GM23338 (cell line): ENCODE measurements around the gene CTSW. TPM values are rescaled to one million over a fixed set of nuclear protein-coding genes. Genes with fewer than 3 reads are reported as not detected.

Experiments
- ATAC-seq: fragments of 200-7000 bp; cut with Tn5 transposase; 3 replicates; pipeline ENCODE4 v1.9.1; 2020
- DNase-seq: peaks from one replicate; pipeline ENCODE4 v3.0.0-alpha.2; 2015; ENCODE audit warnings: low spot score
- H2AFZ ChIP-seq: fragments of 200-600 bp; sonication (generic); 2 replicates; pipeline ENCODE4 v1.8.0; 2016; ENCODE audit warnings: antibody characterized with exemption, mild to moderate bottlenecking, moderate library complexity
- H3F3A ChIP-seq: fragments of 200-600 bp; sonication (generic); replicated peaks from 2 replicates; pipeline ENCODE4 v1.8.0; 2017; ENCODE audit warnings: antibody characterized with exemption, mixed run types, low read depth
- H3K27ac ChIP-seq: fragments of 200-600 bp; sonication (generic); 2 replicates; pipeline ENCODE4 v1.6.1; 2016; ENCODE audit warnings: low read depth
- H3K27me3 ChIP-seq: fragments of 200-600 bp; sonication (generic); 2 replicates; pipeline ENCODE4 v1.8.0; 2016; ENCODE audit warnings: mild to moderate bottlenecking, mixed run types, moderate library complexity; ENCODE audit not compliant: insufficient read depth
- H3K36me3 ChIP-seq: fragments of 200-600 bp; sonication (generic); 2 replicates; pipeline ENCODE4 v1.8.0; 2016; ENCODE audit warnings: mild to moderate bottlenecking; ENCODE audit not compliant: insufficient read depth
- H3K4me1 ChIP-seq: fragments of 200-600 bp; sonication (generic); 2 replicates; pipeline ENCODE4 v1.8.0; 2016; ENCODE audit warnings: mild to moderate bottlenecking, moderate library complexity; ENCODE audit not compliant: insufficient read depth
- H3K4me2 ChIP-seq: fragments of 200-600 bp; sonication (generic); 2 replicates; pipeline ENCODE4 v1.7.1; 2017; ENCODE audit warnings: mixed run types
- H3K4me3 ChIP-seq: fragments of 200-600 bp; sonication (generic); 2 replicates; pipeline ENCODE4 v1.6.1; 2016; ENCODE audit warnings: mixed run types
- H3K79me2 ChIP-seq: fragments of 200-600 bp; sonication (generic); replicated peaks from 2 replicates; pipeline ENCODE4 v1.8.0; 2017; ENCODE audit warnings: mild to moderate bottlenecking; ENCODE audit not compliant: insufficient read depth
- H3K9me2 ChIP-seq: fragments of 200-600 bp; sonication (generic); 2 replicates; pipeline ENCODE4 v1.8.0; 2017; ENCODE audit not compliant: insufficient read depth
- H4K20me1 ChIP-seq: fragments of 200-600 bp; sonication (generic); replicated peaks from 2 replicates; pipeline ENCODE4 v1.8.0; 2017; ENCODE audit warnings: mild to moderate bottlenecking; ENCODE audit not compliant: insufficient read depth
- H3K27ac Mint-ChIP-seq: 2 replicates; pipeline ENCODE4 v1.8.0; 2020; ENCODE audit warnings: inconsistent platforms, mild to moderate bottlenecking, moderate library complexity, mixed read lengths
- H3K27me3 Mint-ChIP-seq: 3 replicates; pipeline ENCODE4 v1.8.0; 2022; ENCODE audit warnings: low read depth, mild to moderate bottlenecking, moderate library complexity, mixed read lengths, inconsistent platforms; ENCODE audit not compliant: insufficient read depth, poor library complexity
- H3K36me3 Mint-ChIP-seq: 3 replicates; pipeline ENCODE4 v1.8.0; 2021; ENCODE audit warnings: low read depth, mild to moderate bottlenecking, inconsistent platforms, moderate library complexity, mixed read lengths
- H3K4me1 Mint-ChIP-seq: 3 replicates; pipeline ENCODE4 v1.8.0; 2020; ENCODE audit warnings: mild to moderate bottlenecking, inconsistent platforms, mixed read lengths
- H3K4me3 Mint-ChIP-seq: 3 replicates; pipeline ENCODE4 v1.8.0; 2021; ENCODE audit warnings: moderate library complexity, mild to moderate bottlenecking, inconsistent platforms, mixed read lengths
- H3K9me3 Mint-ChIP-seq: 3 replicates; pipeline ENCODE4 v1.8.0; 2020; ENCODE audit warnings: moderate library complexity, mild to moderate bottlenecking, inconsistent platforms, mixed read lengths
- CREB1 ChIP-seq: fragments of 250-450 bp; sonication (Bioruptor Pico); IDR thresholded peaks from 2 replicates; pipeline ENCODE4 v1.5.0; 2020; ENCODE audit warnings: low read depth, mild to moderate bottlenecking, moderate library complexity
- CTCF ChIP-seq, 2 experiments: fragments of 200-600 bp in 1 of 2; sonication (generic) in 1 of 2; conservative IDR thresholded peaks; 2 replicates each; pipeline versions ENCODE4 v1.5.1 to v1.6.1; 2016 to 2017; ENCODE audit warnings: antibody characterized with exemption in 2 of 2, low read depth in 2 of 2, mild to moderate bottlenecking in 2 of 2, moderate library complexity in 1 of 2
- ETS1 ChIP-seq: IDR thresholded peaks from 2 replicates; pipeline ENCODE4 v1.6.1; 2016; ENCODE audit warnings: antibody characterized with exemption
- EZH2 ChIP-seq: fragments of 200-600 bp; sonication (generic); IDR thresholded peaks from one replicate; pipeline ENCODE4 v1.8.0; 2017; ENCODE audit warnings: antibody characterized with exemption, mild to moderate bottlenecking, low read depth; ENCODE audit not compliant: unreplicated experiment
- EZH2phosphoT487 ChIP-seq: fragments of 200-600 bp; sonication (generic); IDR thresholded peaks from one replicate; pipeline ENCODE4 v1.8.1; 2018; ENCODE audit warnings: antibody characterized with exemption; ENCODE audit not compliant: unreplicated experiment
- JUNB ChIP-seq: IDR thresholded peaks from one replicate; pipeline ENCODE4 v1.6.1; 2016; ENCODE audit warnings: antibody characterized with exemption; ENCODE audit not compliant: unreplicated experiment
- NANOG ChIP-seq: IDR thresholded peaks from 2 replicates; pipeline ENCODE4 v1.6.1; 2016; ENCODE audit warnings: antibody characterized with exemption, borderline replicate concordance
- POLR2AphosphoS5 ChIP-seq: IDR thresholded peaks from 2 replicates; pipeline ENCODE4 v1.6.1; 2016; ENCODE audit warnings: antibody characterized with exemption, low read depth
- STAT1 ChIP-seq: IDR thresholded peaks from one replicate; pipeline ENCODE4 v1.6.1; 2016; ENCODE audit warnings: antibody characterized with exemption; ENCODE audit not compliant: unreplicated experiment
- ZNF114 ChIP-seq: fragments of 250-450 bp; sonication (Bioruptor Pico); IDR thresholded peaks from 2 replicates; pipeline ENCODE4 v1.5.0; 2020; ENCODE audit warnings: mild to moderate bottlenecking, moderate library complexity
- ZNF331 ChIP-seq: fragments of 250-450 bp; sonication (Bioruptor Pico); IDR thresholded peaks from 2 replicates; pipeline ENCODE4 v1.5.0; 2020; ENCODE audit warnings: low read depth, mild to moderate bottlenecking, moderate library complexity
- ZNF462 ChIP-seq: fragments of 250-450 bp; sonication (Bioruptor Pico); IDR thresholded peaks from 2 replicates; pipeline ENCODE4 v1.5.0; 2020; ENCODE audit warnings: mild to moderate bottlenecking, moderate library complexity
- polyA plus RNA-seq: library from polyadenylated mRNA; unstranded; fragments of >200 nt; fragmentation: Nextera tagmentation; extraction: Ambion mirVana; gene quantifications from 2 replicates; pipeline ENCODE4 v1.2.1, GENCODE V29; 2016
- total RNA-seq: library from RNA; depleted of rRNA; stranded (reverse); fragments of >200 nt; shearing (Covaris generic); gene quantifications from 2 replicates; pipeline ENCODE4 v1.2.3, GENCODE V29; 2014
- TF ChIP-seq, protein P1 (sequence below): IDR thresholded peaks from one replicate; pipeline ENCODE4 v1.6.1; 2018; ENCODE audit warnings: antibody characterized with exemption; ENCODE audit not compliant: unreplicated experiment

The CTSW gene
- total and polyA plus RNA-seq, 2 experiments from 2014 or later = not detected

DNA sequence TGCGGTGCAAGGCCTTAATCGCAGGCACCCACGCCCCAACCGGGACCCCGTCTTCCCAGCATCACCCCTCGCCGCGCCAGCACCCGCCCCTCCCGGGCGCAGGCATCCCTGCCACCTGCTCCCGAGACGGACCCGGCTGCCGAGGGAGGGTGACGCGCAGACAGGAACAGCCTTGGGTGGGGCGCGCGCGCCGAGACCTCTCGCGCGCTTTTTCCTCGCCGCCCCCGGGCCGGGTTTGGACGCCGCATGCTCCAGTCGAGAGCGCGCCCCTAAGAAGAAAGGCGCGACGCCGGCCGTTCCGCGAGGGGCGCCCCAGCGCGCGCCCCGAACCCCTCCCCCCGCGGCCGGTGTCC is 22.2 kb upstream of the CTSW start:
- peaks cover 50% of the 10 kb centered on the region for H3K79me2 ChIP-seq

More for the DNA sequence above, 22.2 kb upstream of the CTSW start:
- peaks cover 29% of the 10 kb centered on the region for H3K4me1 Mint-ChIP-seq
- Histone ChIP-seq H3K4me2 (peak overlapping the region; percentile 95), H3K27ac (peak overlapping the region; percentile 74; the same call in 1 of the 2 replicates), H3F3A (peaks cover 64% of the 10 kb centered on the region), H3K4me3 (peak overlapping the region; percentile 93), H3K27me3 (no peaks in the 10 kb centered on the region), H2AFZ (no peak overlapping the region), H3K4me1 (peaks cover 11% of the 10 kb centered on the region), H3K9me2 (no peaks in the 10 kb centered on the region), H3K36me3 (peaks cover 31% of the 10 kb centered on the region), H4K20me1 (peaks cover 37% of the 10 kb centered on the region)
- TF ChIP-seq CTCF (conservative IDR thresholded peaks at IDR 0.05; ENCODE audit: low read depth in 2 of 2) (no peak), EZH2phosphoT487 (no peak), JUNB (no peak), POLR2AphosphoS5 (no peak), ETS1 (no peak), ZNF331 (CRISPR knock-in tag) (no peak), ZNF114 (CRISPR knock-in tag) (no peak), CREB1 (CRISPR knock-in tag) (no peak), NANOG (no peak), STAT1 (no peak), ZNF462 (no peak), EZH2 (no peak)
- TF ChIP-seq, protein P1, sequence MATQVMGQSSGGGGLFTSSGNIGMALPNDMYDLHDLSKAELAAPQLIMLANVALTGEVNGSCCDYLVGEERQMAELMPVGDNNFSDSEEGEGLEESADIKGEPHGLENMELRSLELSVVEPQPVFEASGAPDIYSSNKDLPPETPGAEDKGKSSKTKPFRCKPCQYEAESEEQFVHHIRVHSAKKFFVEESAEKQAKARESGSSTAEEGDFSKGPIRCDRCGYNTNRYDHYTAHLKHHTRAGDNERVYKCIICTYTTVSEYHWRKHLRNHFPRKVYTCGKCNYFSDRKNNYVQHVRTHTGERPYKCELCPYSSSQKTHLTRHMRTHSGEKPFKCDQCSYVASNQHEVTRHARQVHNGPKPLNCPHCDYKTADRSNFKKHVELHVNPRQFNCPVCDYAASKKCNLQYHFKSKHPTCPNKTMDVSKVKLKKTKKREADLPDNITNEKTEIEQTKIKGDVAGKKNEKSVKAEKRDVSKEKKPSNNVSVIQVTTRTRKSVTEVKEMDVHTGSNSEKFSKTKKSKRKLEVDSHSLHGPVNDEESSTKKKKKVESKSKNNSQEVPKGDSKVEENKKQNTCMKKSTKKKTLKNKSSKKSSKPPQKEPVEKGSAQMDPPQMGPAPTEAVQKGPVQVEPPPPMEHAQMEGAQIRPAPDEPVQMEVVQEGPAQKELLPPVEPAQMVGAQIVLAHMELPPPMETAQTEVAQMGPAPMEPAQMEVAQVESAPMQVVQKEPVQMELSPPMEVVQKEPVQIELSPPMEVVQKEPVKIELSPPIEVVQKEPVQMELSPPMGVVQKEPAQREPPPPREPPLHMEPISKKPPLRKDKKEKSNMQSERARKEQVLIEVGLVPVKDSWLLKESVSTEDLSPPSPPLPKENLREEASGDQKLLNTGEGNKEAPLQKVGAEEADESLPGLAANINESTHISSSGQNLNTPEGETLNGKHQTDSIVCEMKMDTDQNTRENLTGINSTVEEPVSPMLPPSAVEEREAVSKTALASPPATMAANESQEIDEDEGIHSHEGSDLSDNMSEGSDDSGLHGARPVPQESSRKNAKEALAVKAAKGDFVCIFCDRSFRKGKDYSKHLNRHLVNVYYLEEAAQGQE = no peak
- no peak for ATAC-seq
- peaks cover 57% of the 10 kb centered on the region for H3K36me3 Mint-ChIP-seq
- peaks cover 4% of the 10 kb centered on the region; the same call in 1 of the 3 replicates for H3K9me3 Mint-ChIP-seq
- peak overlapping the region; percentile 90 for H3K4me3 Mint-ChIP-seq
- DNase-seq = no peak
- H3K27ac Mint-ChIP-seq = 0 out of 2 replicates have a peak overlapping the region, but pooled peaks have one; percentile 80
- H3K27me3 Mint-ChIP-seq = peaks cover 47% of the 10 kb centered on the region
